Tibial nerve (tissue), 4 donors: Measurements from ENCODE around the gene RNF215. TPM values are rescaled to one million over a fixed set of nuclear protein-coding genes. Genes with fewer than 3 reads are reported as not detected.

ENCODE experiments used
- DNase-seq, 2 donors: peaks; one replicate each; pipeline ENCODE4 v3.0.0-alpha.2; 2019; ENCODE audit warnings: low spot score in 2 of 2
- H3K27ac ChIP-seq, 4 donors: fragments of 200-600 bp; sonication (generic) in 3 of 4; one replicate each; pipeline ENCODE4 v1.5.1; 2017 to 2019; ENCODE audit warnings: mild to moderate bottlenecking in 1 of 4
- H3K27me3 ChIP-seq, 2 donors: fragments of 200-600 bp; sonication (generic) in 1 of 2; one replicate each; pipeline versions ENCODE4 v1.5.1 to v1.6.0; 2017 to 2019
- H3K36me3 ChIP-seq, 3 donors: fragments of 200-600 bp; sonication (generic); one replicate each; pipeline ENCODE4 v1.5.1; 2018 to 2019
- H3K4me1 ChIP-seq, 4 donors: fragments of 200-600 bp; sonication (generic) in 3 of 4; one replicate each; pipeline ENCODE4 v1.5.1; 2017 to 2019
- H3K4me3 ChIP-seq, 4 donors: fragments of 200-600 bp; sonication (generic) in 3 of 4; one replicate each; pipeline ENCODE4 v1.5.1; 2017 to 2019; ENCODE audit warnings: mild to moderate bottlenecking in 1 of 4, moderate library complexity in 1 of 4
- H3K9me3 ChIP-seq, 4 donors: fragments of 200-600 bp; sonication (generic) in 3 of 4; one replicate each; pipeline ENCODE4 v1.5.1; 2017 to 2019
- CTCF ChIP-seq, 5 experiments: fragments of 200-600 bp in 3 of 5; fragments of 450-650 bp in 2 of 5; sonication (generic) in 3 of 5; IDR thresholded peaks; one replicate each; pipeline ENCODE4 v1.5.1; 2016 to 2019; ENCODE audit warnings: antibody characterized with exemption in 5 of 5, mild to moderate bottlenecking in 3 of 5, moderate library complexity in 2 of 5
- EP300 ChIP-seq, 2 donors: sonication (generic); formaldehyde crosslinking; IDR thresholded peaks; one replicate each; pipeline ENCODE4 v1.6.1; 2017; ENCODE audit warnings: antibody characterized with exemption in 2 of 2, mild to moderate bottlenecking in 1 of 2
- POLR2A ChIP-seq, 2 donors: fragments of 450-650 bp; IDR thresholded peaks; one replicate each; pipeline ENCODE4 v1.6.1; 2017; ENCODE audit warnings: antibody characterized with exemption in 2 of 2, mild to moderate bottlenecking in 2 of 2, moderate library complexity in 2 of 2
- WGBS, 2 donors: methylation state at CpG; one replicate each; pipeline ENCODE4 v1.1.5; 2018; 5-methylcytosine and 5-hydroxymethylcytosine counted together
- total RNA-seq, 4 donors: library from RNA; depleted of rRNA; stranded (reverse); fragments of >200 nt; gene quantifications; one replicate each; pipeline ENCODE4 v1.1.0, GENCODE V29; 2016

Gene RNF215
- total RNA-seq, 4 donors from 2014 or later = 19.9 to 42.4 (median 25.2) TPM

- no peaks in the 10 kb centered on the region for H3K27me3 ChIP-seq
- TF ChIP-seq CTCF (IDR thresholded peaks at IDR 0.05) = no peak
- 77 to 82% methylated on average over 8 to 10 of the region's 10 CpGs for WGBS, 2 donors
- no peak for DNase-seq
- peaks cover 0 to 10% (median 5%) of the 10 kb centered on the region in 4 donors for H3K4me1 ChIP-seq
- peaks cover 0 to 9% (median 0%) of the 10 kb centered on the region in 3 donors for H3K36me3 ChIP-seq
- no peak overlapping the region for H3K4me3 ChIP-seq
- H3K27ac ChIP-seq = no peak overlapping the region
- H3K9me3 ChIP-seq = no peaks in the 10 kb centered on the region
Measured at GRCh38 chr22:30361916-30362650, 25.1 kb downstream of the RNF215 start.

DNA sequence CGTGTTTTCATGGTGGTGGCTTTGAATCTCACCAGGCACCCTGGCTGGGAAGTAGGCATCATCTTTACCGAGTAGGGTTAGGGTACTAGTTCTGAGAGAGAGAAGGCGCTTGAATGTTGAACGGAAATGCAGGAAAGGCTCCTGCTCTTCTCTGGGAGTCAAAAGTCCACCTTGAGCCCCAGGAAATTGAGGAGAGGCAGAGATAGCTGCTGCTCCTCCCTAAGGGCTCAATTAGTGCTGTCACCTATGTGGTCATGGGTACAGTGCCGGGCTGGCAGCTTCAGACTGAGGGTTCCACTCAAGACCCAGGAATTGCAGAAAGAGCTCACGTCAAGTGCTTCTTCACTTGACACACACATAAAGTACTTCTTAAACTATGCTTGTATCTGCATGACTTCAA lies 28.7 kb downstream of the RNF215 start:
- Histone ChIP-seq H3K9me3 (no peaks in the 10 kb centered on the region), H3K4me1 (peaks cover 0 to 35% (median 30%) of the 10 kb centered on the region in 4 donors), H3K27me3 (no peaks in the 10 kb centered on the region), H3K36me3 (no peaks in the 10 kb centered on the region), H3K4me3 (no peak overlapping the region), H3K27ac (no peak overlapping the region)
- TF ChIP-seq POLR2A (IDR thresholded peaks at IDR 0.05) = no peak
- no peak for TF ChIP-seq CTCF (IDR thresholded peaks at IDR 0.05)
- TF ChIP-seq EP300 (IDR thresholded peaks at IDR 0.05) = no peak
- DNase-seq = no peak
- 83 to 94% methylated on average over 6 of the region's 6 CpGs for WGBS, 2 donors

DNA sequence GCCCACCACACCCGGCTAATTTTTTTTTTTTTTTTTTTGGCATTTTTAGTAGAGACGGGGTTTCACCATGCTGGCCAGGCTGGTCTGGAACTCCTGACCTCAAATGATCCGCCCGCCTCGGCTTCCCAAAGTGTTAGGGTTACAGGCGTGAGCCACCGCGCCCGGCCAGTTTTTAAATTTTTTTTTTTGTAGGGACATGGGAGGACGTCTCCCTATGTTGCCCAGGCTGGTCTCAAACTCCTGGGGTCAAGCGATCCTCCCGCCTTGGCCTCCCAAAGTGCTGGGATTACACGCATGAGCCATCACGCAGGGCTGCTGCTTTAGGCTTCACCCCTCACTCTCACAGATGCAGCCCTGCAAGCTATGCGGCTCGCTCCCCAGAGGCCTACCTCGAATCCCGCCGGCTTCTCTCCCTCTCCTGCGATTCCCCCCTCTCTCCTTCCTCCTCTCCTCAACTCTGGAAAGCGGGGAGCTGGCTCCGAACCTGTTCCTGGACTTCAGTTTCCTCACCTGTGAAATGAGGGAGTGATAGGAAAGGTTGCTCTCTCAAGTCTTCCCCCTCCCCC lies 29.5 kb downstream of the RNF215 start:
- Histone ChIP-seq H3K4me1 (peaks cover 0 to 37% (median 30%) of the 10 kb centered on the region in 4 donors), H3K27ac (no peak overlapping the region), H3K4me3 (peak overlapping the region in 3 of 4 donors; percentile 63 to 98 (median 98)), H3K9me3 (no peaks in the 10 kb centered on the region), H3K27me3 (no peaks in the 10 kb centered on the region), H3K36me3 (peaks cover 0 to 4% (median under 1%) of the 10 kb centered on the region in 3 donors)
- 52 to 60% methylated on average over 22 of the region's 22 CpGs for WGBS, 2 donors
- no peak for TF ChIP-seq POLR2A (IDR thresholded peaks at IDR 0.05)
- no peak for TF ChIP-seq EP300 (IDR thresholded peaks at IDR 0.05)
- DNase-seq = no peak

DNA sequence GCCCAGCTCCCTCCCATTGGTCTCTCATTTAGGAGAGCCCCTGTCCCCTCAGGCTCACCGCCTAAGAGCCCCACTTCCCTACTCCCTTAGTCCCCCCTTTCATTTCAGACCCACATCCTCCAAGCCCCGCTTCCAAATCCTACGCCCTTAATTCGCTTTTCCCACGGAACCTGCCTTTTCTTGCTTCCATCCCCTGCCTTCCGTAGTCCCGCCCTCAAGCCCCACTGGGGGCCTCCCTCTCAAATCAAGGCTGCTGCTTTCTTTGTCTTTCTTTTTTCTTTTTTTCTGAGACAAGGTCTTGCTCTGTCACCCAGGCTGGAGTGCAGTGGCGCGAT lies 30.0 kb downstream of the RNF215 start:
- no peaks in the 10 kb centered on the region for H3K9me3 ChIP-seq
- no peaks in the 10 kb centered on the region for H3K27me3 ChIP-seq
- no peak for DNase-seq
- H3K27ac ChIP-seq = peak overlapping the region in 3 of 4 donors; percentile 95 to 100 (median 99)
- H3K36me3 ChIP-seq = peaks cover 0 to 9% (median 6%) of the 10 kb centered on the region in 3 donors
- TF ChIP-seq EP300 (IDR thresholded peaks at IDR 0.05) = no peak
- TF ChIP-seq CTCF (IDR thresholded peaks at IDR 0.05) = no peak
- TF ChIP-seq POLR2A (IDR thresholded peaks at IDR 0.05) = no peak
- WGBS, 2 donors = 2 to 3% methylated on average over 9 of the region's 9 CpGs
- H3K4me3 ChIP-seq = peak overlapping the region; percentile 56 to 98 (median 80)
- H3K4me1 ChIP-seq = peaks cover 0 to 37% (median 30%) of the 10 kb centered on the region in 4 donors

DNA sequence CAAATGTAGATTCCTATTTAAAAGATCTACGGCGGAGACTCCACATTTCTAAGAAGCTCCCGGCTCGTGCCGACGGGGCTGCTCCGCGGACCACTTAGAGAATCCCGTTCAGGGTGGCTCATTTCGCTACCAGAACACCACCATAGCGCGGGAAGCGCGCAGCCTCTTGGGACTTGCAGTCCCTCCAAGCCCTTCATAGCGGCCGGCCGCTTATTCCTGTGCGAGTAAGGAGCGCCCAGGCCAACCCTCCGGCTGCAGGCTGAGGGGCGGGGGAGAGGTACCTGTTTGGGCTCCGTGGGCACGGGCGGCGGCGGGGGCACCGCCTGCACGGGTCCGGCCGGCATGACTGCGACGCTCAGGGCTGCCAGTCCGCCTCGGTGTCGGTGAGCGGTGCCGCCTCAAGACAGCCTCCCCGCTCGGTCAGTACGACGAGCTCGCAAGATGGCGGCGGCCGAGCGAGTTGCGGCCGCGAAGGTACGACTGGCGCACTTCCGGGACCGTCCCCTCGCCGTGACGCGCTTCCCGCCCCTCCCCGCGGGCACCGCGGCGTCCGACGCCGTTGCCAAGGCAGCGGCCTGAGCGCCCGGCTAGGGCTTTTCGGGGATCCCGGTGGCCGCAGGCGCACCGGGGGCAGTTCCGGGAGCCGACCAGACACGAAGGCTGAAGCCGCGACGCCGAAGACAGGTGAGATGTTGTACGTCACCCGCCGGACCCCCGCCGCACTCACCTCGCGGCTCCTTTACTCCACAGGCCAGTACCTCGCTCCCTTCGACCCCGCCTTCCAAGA lies 30.6 kb downstream of the RNF215 start, which contains the start of the genes CCDC157 and SF3A1:
CCDC157 (plus strand) TSS at position 559 of the 787 bp plus-strand sequence. CDS start 8,994 bp downstream, outside the sequence.
SF3A1 (minus strand) TSS at position 446 of the 787 bp plus-strand sequence; CDS start at position 344, 102 bp downstream.
- WGBS, 2 donors = 0 to 1% methylated on average over 43 to 51 of the region's 91 CpGs
- H3K4me1 ChIP-seq = peaks cover 0 to 43% (median 30%) of the 10 kb centered on the region in 4 donors

More for the DNA sequence above, 30.6 kb downstream of the RNF215 start, which contains the start of the genes CCDC157 and SF3A1:
- TF ChIP-seq POLR2A (IDR thresholded peaks at IDR 0.05) (peak; percentile 81 to 93), CTCF (IDR thresholded peaks at IDR 0.05) (peak in 2 of 5 experiments; percentile 47 to 64), EP300 (IDR thresholded peaks at IDR 0.05) (peak; percentile 82 to 99)
- Histone ChIP-seq H3K27ac (peak within 1 kb of the TSS; percentile 84 to 100 (median 97)), H3K27me3 (no peaks in the 10 kb centered on the region), H3K9me3 (no peaks in the 10 kb centered on the region), H3K4me3 (peak within 1 kb of the TSS; percentile 56 to 98 (median 80)), H3K36me3 (peaks cover 0 to 15% (median 11%) of the 10 kb centered on the region in 3 donors)
- peak; percentile 60 to 65 for DNase-seq
